ENCODE results near the gene ARL9. TPM values are rescaled to one million over a fixed set of nuclear protein-coding genes. Genes with fewer than 3 reads are reported as not detected.

ARL9 gene
- total RNA-seq, 1 donor from 2014 or later = not detected

GRCh38 chr4:56530269-56531148, 24.9 kb downstream of the ARL9 start:
- intact Hi-C loops (cut with DNase I) = no loop called here
- peak; percentile 98 for ATAC-seq (ENCODE audit: poor library complexity)
- DNase-seq = peak; percentile 92

GRCh38 chr4:56531149-56531770, 25.7 kb downstream of the ARL9 start:
- intact Hi-C loops (cut with DNase I) = no loop called here
- no peak for ATAC-seq (ENCODE audit: poor library complexity)
- DNase-seq = no peak

- ATAC-seq (ENCODE audit: poor library complexity) = no peak
- intact Hi-C loops (cut with DNase I) = no loop called here
These were observed 26.2 kb downstream of the ARL9 start for GRCh38 chr4:56531823-56532222.

GRCh38 chr4:56532239-56532638, 26.6 kb downstream of the ARL9 start:
- intact Hi-C loops (cut with DNase I) = no loop called here
- DNase-seq = no peak
- no peak for ATAC-seq (ENCODE audit: poor library complexity)

More at GRCh38 chr4:56531823-56532222, 26.2 kb downstream of the ARL9 start:
- DNase-seq = no peak

GRCh38 chr4:56535915-56536314, 30.3 kb downstream of the ARL9 start:
- no peak for ATAC-seq (ENCODE audit: poor library complexity)

GRCh38 chr4:56537147-56537546, 31.6 kb downstream of the ARL9 start:
- DNase-seq (no peak), ATAC-seq (ENCODE audit: poor library complexity) (no peak)
- intact Hi-C loops (cut with DNase I) = no loop called here

More at GRCh38 chr4:56535915-56536314, 30.3 kb downstream of the ARL9 start:
- DNase-seq = no peak
- intact Hi-C loops (cut with DNase I) = no loop called here

DNA sequence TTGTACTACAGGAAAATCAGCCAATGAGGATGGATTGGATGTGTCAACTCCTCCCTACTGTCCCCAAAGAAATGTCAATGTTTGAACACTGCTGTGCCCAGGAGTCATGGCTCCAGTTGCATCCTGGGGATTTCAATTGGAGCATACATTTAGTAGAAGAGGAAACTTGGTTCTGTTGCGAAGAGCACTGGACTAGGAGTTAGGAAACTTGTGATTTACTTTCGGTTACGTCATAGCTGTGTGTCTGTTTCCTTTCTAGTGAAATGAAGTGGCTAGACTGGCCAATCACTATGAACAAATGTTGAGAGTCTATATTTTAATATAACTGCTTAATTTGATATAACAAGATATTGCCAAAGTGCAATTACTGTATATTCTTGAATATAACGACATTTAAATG, 35.2 kb downstream of the ARL9 start:
- ATAC-seq (ENCODE audit: poor library complexity) = no peak
- intact Hi-C loops (cut with DNase I) = no loop called here
- no peak for DNase-seq

DNA sequence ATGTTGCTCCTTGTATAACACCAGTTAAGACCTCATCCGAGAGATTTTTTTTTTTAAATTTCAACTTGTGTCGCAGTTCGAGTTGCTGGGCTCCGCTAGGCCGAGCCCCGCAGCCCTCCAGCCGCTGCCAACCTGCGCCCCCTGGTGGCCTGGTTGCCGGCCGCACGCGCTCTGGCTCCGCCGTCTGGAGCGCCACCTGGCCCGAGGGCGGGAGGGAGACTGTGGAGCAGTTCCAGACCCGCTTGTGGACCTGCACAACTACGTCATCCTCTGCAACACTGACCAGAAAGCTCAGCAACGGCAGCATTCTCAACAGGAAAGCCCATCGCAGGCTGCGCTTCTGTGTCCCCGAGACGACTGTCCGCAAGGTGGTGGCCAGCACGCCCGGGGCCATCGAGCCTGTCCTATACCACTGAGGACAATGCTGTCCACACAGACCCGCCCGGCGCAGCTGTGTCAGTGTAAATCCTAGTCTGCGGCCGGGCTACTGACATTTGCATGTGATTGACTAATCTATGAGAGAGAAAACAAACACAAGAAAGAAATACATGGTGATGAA, 39.1 kb downstream of the ARL9 start:
- intact Hi-C loops (cut with DNase I) = no loop called here
- peak; percentile 91 for DNase-seq
- ATAC-seq (ENCODE audit: poor library complexity) = peak; percentile 100

DNA sequence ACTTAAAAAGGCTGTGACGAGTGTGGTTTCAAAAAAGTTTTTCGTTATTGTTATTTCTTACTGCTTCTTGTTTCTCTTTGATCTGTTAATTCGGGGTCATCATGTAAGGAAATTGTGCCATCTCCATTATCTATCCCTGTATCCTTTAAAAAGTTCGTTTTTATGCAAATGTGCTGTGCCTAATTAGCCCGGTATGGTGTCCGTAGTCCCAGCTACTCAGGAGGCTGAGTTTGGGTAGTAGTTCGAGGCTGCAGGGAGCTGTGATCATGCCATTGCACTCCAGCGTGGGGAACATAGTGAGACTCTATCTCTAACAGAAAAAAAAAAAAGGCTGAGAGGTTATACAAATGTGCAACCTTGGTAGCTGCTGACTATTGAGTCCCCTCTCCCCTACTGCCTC, 45.1 kb downstream of the ARL9 start:
- ATAC-seq (ENCODE audit: poor library complexity) (no peak), DNase-seq (no peak)
- intact Hi-C loops (cut with DNase I) = no loop called here

GRCh38 chr4:56551516-56551915, 45.9 kb downstream of the ARL9 start:
- intact Hi-C loops (cut with DNase I) = no loop called here
- DNase-seq (no peak), ATAC-seq (ENCODE audit: poor library complexity) (no peak)

DNA sequence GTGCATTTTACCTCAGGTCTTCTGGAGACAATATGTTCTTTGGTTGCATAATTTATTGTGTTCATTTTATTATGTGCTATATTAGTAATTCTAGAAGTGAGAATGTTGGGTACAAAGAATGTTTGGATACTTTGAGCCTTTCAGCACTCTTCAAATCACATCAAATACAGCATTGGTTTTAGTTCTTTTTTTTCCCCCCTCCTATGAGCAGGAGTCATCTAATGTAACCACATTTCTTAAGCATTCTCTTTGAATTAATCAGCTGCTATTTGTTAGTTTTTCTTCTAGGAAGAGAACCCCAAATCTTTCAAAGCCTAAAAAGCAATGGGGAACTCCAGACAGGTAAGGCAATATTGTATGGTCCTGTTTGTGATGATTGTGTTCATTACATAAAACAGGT, 46.7 kb downstream of the ARL9 start:
- DNase-seq = no peak
- intact Hi-C loops (cut with DNase I) = no loop called here
- no peak for ATAC-seq (ENCODE audit: poor library complexity)

- DNase-seq (no peak), ATAC-seq (ENCODE audit: poor library complexity) (no peak)
- intact Hi-C loops (cut with DNase I) = no loop called here
These were observed 64.5 kb downstream of the ARL9 start for GRCh38 chr4:56570041-56570440.

Other genes with a start within 250 kb of the ARL9 start
- gene AASDH, start 118.3 kb upstream of the ARL9 start, total RNA-seq = 5.0 TPM
- 2.3 TPM for gene PPAT, start 70.2 kb upstream of the ARL9 start, total RNA-seq
- gene PAICS, start 69.5 kb upstream of the ARL9 start, total RNA-seq = 19.1 TPM
- gene SRP72, start 38.2 kb upstream of the ARL9 start, total RNA-seq = 30.5 TPM
- 23.7 TPM for gene HOPX, start 175.5 kb downstream of the ARL9 start, total RNA-seq

Measured in Right ventricle myocardium superior (tissue), 1 donor.